Smooth muscle cell (in vitro differentiated cells): ENCODE data around the gene HAND2. TPM values are rescaled to one million over a fixed set of nuclear protein-coding genes. Genes with fewer than 3 reads are reported as not detected.

Experiments used
- DNase-seq: peaks from one replicate; lab custom pipeline; 2025; ENCODE audit not compliant: unreplicated experiment; lab: John Stamatoyannopoulos, UW
- H2AFZ ChIP-seq: fragments of 200-600 bp; sonication (generic); 2 replicates; pipeline ENCODE4 v1.6.0; 2016; ENCODE audit warnings: antibody characterized with exemption, low read depth, mild to moderate bottlenecking
- H3F3A ChIP-seq: fragments of 200-600 bp; sonication (generic); 2 replicates; pipeline ENCODE4 v1.6.0; 2017; ENCODE audit warnings: antibody characterized with exemption, low read depth
- H3K27ac ChIP-seq: fragments of 200-600 bp; sonication (generic); 2 replicates; pipeline ENCODE4 v1.5.1; 2016; ENCODE audit warnings: low read depth, mild to moderate bottlenecking
- H3K27me3 ChIP-seq: fragments of 200-600 bp; sonication (generic); 2 replicates; pipeline ENCODE4 v1.6.1; 2016; ENCODE audit warnings: low read depth, mild to moderate bottlenecking
- H3K36me3 ChIP-seq: fragments of 200-600 bp; sonication (generic); 2 replicates; pipeline ENCODE4 v1.5.1; 2016; ENCODE audit warnings: low read depth
- H3K4me1 ChIP-seq: fragments of 200-600 bp; sonication (generic); 2 replicates; pipeline ENCODE4 v1.5.1; 2016; ENCODE audit warnings: low read depth
- H3K4me2 ChIP-seq: fragments of 200-600 bp; sonication (generic); 2 replicates; pipeline ENCODE4 v1.6.0; 2016; ENCODE audit warnings: mild to moderate bottlenecking
- H3K4me3 ChIP-seq: fragments of 200-600 bp; sonication (generic); 2 replicates; pipeline ENCODE4 v1.5.1; 2016; ENCODE audit warnings: mild to moderate bottlenecking
- H3K79me2 ChIP-seq: fragments of 200-600 bp; sonication (generic); 2 replicates; pipeline ENCODE4 v1.6.0; 2016; ENCODE audit warnings: low read depth, mild to moderate bottlenecking
- H3K9ac ChIP-seq: fragments of 200-600 bp; sonication (generic); 2 replicates; pipeline ENCODE4 v1.6.0; 2016; ENCODE audit warnings: low read depth
- H3K9me3 ChIP-seq: fragments of 200-600 bp; sonication (generic); replicated peaks from 2 replicates; pipeline ENCODE4 v1.5.1; 2016; ENCODE audit warnings: low read depth
- H4K20me1 ChIP-seq: fragments of 200-600 bp; sonication (generic); 2 replicates; pipeline ENCODE4 v1.6.0; 2016; ENCODE audit warnings: low read depth
- WGBS: methylation state at CpG from one replicate; pipeline ENCODE4 v1.1.7; 2016; ENCODE audit warnings: low lambda C conversion rate; 5-methylcytosine and 5-hydroxymethylcytosine counted together
- polyA plus RNA-seq: library from polyadenylated mRNA; unstranded; fragments of >200 nt; fragmentation: Nextera tagmentation; extraction: Ambion mirVana; gene quantifications from 2 replicates; pipeline ENCODE4 v1.2.1, GENCODE V29; 2016
- total RNA-seq: library from RNA; depleted of rRNA; stranded (reverse); fragments of >200 nt; gene quantifications from 2 replicates; pipeline ENCODE4 v1.2.3, GENCODE V29; 2014
- TF ChIP-seq, protein P1 (sequence below): fragments of 200-600 bp; sonication (generic); IDR thresholded peaks from 2 replicates; pipeline ENCODE4 v1.5.1; 2017; ENCODE audit warnings: borderline replicate concordance, mild to moderate bottlenecking, antibody characterized with exemption; ENCODE audit not compliant: insufficient read depth, poor library complexity, severe bottlenecking

HAND2 gene
- total and polyA plus RNA-seq, 2 experiments from 2014 or later: 265 to 324 TPM

DNA sequence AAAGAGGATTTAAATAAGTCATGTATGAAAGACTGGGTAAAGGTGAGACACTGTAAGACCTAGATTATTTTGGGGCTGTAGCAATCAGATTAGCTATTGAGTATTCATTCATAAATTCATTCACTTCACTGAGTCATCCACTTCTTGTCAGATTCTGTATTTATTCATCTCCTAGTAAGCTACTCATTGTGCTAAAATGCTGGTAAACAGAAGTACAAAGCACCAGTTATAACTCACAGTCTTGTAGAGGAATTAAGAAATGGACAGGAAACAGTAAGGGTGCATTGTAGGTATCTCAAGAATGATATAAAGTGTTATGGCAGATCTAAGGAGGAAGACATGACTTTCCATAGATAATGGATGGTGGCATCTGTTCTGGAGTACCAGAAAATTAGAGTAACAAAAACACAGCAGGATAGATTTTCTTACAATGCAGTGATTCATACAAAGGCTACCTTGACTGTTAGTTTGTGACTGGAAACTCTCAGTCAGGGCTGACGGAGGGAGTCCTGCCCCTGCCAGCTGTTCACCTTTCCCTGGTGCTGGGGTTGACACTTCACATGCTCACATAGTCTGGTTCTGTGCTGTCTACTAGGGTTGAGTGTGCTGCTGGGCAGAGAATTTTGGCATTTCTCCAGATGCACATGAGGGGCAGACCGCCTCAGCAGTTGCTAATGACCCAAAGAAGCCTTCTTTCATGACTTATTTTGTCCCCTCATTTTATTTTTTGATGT is 26.5 kb upstream of the HAND2 start:
- no peak overlapping the region for H2AFZ ChIP-seq
- H3K4me2 ChIP-seq: no peak overlapping the region
- 96% methylated on average over 2 of the region's 2 CpGs for WGBS
- H3K79me2 ChIP-seq: no peaks in the 10 kb centered on the region
- no peaks in the 10 kb centered on the region for H3K4me1 ChIP-seq
- H3K36me3 ChIP-seq: no peaks in the 10 kb centered on the region
- H4K20me1 ChIP-seq: no peaks in the 10 kb centered on the region
- DNase-seq: no peak
- no peak overlapping the region for H3K27ac ChIP-seq
- no peaks in the 10 kb centered on the region for H3K9me3 ChIP-seq
- H3F3A ChIP-seq: no peaks in the 10 kb centered on the region
- no peak overlapping the region for H3K4me3 ChIP-seq
- TF ChIP-seq, protein P1, sequence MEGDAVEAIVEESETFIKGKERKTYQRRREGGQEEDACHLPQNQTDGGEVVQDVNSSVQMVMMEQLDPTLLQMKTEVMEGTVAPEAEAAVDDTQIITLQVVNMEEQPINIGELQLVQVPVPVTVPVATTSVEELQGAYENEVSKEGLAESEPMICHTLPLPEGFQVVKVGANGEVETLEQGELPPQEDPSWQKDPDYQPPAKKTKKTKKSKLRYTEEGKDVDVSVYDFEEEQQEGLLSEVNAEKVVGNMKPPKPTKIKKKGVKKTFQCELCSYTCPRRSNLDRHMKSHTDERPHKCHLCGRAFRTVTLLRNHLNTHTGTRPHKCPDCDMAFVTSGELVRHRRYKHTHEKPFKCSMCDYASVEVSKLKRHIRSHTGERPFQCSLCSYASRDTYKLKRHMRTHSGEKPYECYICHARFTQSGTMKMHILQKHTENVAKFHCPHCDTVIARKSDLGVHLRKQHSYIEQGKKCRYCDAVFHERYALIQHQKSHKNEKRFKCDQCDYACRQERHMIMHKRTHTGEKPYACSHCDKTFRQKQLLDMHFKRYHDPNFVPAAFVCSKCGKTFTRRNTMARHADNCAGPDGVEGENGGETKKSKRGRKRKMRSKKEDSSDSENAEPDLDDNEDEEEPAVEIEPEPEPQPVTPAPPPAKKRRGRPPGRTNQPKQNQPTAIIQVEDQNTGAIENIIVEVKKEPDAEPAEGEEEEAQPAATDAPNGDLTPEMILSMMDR: no peak
- no peak overlapping the region for H3K9ac ChIP-seq
- H3K27me3 ChIP-seq: no peaks in the 10 kb centered on the region

DNA sequence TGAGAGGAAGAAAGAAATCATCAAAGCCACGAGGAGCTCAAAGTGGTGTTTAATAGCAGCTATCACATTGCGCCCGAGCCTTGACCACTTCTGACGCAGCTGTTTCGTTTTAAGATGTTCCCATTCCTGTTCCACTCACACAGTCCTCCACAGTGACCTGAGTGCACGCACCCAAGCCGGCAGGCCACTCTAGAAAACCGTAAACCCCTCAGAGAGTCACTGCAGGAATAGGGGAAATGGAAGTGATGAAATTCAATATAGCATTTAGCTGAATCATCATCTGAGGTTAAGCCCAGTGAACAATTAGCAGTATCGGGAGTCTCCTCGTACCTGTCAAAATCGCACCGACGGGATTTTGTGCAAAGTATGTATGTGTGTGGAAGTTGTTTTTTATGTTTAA is 17.9 kb upstream of the HAND2 start:
- 64% methylated on average over 13 of the region's 13 CpGs for WGBS
- H2AFZ ChIP-seq: no peak overlapping the region
- H3K79me2 ChIP-seq: peaks cover 6% of the 10 kb centered on the region
- H3F3A ChIP-seq: no peaks in the 10 kb centered on the region
- H3K9ac ChIP-seq: no peak overlapping the region
- no peaks in the 10 kb centered on the region for H3K9me3 ChIP-seq
- H3K27me3 ChIP-seq: no peaks in the 10 kb centered on the region
- H3K36me3 ChIP-seq: no peaks in the 10 kb centered on the region
- no peak overlapping the region for H3K4me2 ChIP-seq
- DNase-seq: no peak
- no peak overlapping the region for H3K4me3 ChIP-seq
- no peaks in the 10 kb centered on the region for H3K4me1 ChIP-seq
- H3K27ac ChIP-seq: no peak overlapping the region
- no peaks in the 10 kb centered on the region for H4K20me1 ChIP-seq
- TF ChIP-seq, protein P1: no peak

DNA sequence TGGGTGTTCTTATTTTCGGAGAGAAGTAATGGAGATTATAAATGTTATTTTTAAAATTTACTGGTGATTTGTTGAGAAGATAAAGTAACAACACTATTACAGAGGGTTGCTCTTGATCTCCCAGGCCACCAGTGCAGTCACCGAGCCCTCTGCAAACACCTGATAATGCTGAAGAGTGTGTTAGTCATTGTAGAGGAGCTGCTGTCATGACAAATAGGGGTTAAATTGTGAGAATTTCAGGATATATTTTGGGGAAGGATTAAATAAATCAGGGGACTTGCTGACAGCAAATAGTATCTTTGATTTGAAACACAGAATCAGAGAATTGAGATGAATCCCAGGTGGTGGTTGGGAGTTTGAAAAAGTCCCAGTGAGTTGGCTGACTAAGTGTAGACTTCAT is 16.7 kb upstream of the HAND2 start:
- H2AFZ ChIP-seq: no peak overlapping the region
- H3K27me3 ChIP-seq: no peaks in the 10 kb centered on the region
- no peak overlapping the region for H3K27ac ChIP-seq
- no peak overlapping the region for H3K4me3 ChIP-seq
- H3K4me2 ChIP-seq: no peak overlapping the region
- no peaks in the 10 kb centered on the region for H3F3A ChIP-seq
- no peaks in the 10 kb centered on the region for H3K9me3 ChIP-seq
- H3K79me2 ChIP-seq: peaks cover 10% of the 10 kb centered on the region
- DNase-seq: no peak
- WGBS: 58% methylated on average over 2 of the region's 2 CpGs
- no peaks in the 10 kb centered on the region for H3K4me1 ChIP-seq
- H4K20me1 ChIP-seq: no peaks in the 10 kb centered on the region
- TF ChIP-seq, protein P1: no peak
- H3K9ac ChIP-seq: no peak overlapping the region
- no peaks in the 10 kb centered on the region for H3K36me3 ChIP-seq

DNA sequence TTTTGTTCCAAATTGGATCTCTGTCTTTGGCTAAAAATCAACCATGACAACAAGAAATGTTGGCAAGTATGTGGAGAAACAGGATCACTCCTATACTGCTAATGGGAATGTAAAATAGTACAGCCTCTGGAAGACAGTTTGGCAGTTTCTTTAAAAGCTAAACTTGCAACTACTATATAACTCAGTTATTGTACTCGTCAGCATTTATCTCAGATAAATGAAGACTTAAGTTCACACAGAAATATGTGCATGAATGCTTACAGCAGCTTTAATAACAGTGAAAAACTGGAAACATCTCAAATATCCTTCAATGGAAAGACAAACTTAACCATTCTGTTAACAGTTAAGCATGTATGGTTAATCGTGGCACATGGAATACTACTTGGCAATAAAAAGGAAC is 15.4 kb upstream of the HAND2 start:
- no peak overlapping the region for H3K4me2 ChIP-seq
- no peak overlapping the region for H3K27ac ChIP-seq
- H3K36me3 ChIP-seq: no peaks in the 10 kb centered on the region
- no peak overlapping the region for H2AFZ ChIP-seq
- H3K9ac ChIP-seq: no peak overlapping the region
- no peaks in the 10 kb centered on the region for H3F3A ChIP-seq
- TF ChIP-seq, protein P1: no peak
- H3K4me1 ChIP-seq: no peaks in the 10 kb centered on the region
- 86% methylated on average over 2 of the region's 2 CpGs for WGBS
- H4K20me1 ChIP-seq: no peaks in the 10 kb centered on the region
- H3K27me3 ChIP-seq: no peaks in the 10 kb centered on the region
- H3K4me3 ChIP-seq: no peak overlapping the region
- H3K79me2 ChIP-seq: peaks cover 23% of the 10 kb centered on the region
- no peaks in the 10 kb centered on the region for H3K9me3 ChIP-seq
- no peak for DNase-seq
